Pancreas (tissue), 10 donors: Measurements from ENCODE around the gene TAB3. TPM values are rescaled to one million over a fixed set of nuclear protein-coding genes. Genes with fewer than 3 reads are reported as not detected.
A peak's percentile ranks its signal among the peaks of the same experiment; 100 is the strongest.

ENCODE experiments used
- ATAC-seq, 4 donors: fragments of 200-7000 bp; cut with Tn5 transposase; one replicate each; pipeline versions ENCODE4 v1.8.0 to v1.9.1; 2020; ENCODE audit warnings: mild to moderate bottlenecking in 4 of 4, moderate library complexity in 4 of 4
- DNase-seq, 6 donors: peaks; one replicate each; pipeline ENCODE4 v3.0.0-alpha.2; 2020
- FAIRE-seq: peaks from 2 replicates; lab custom pipeline; 2012; peaks lifted over from hg19 to GRCh38; lab: Jason Lieb, UNC
- H3K27ac ChIP-seq, 4 donors: fragments of 200-600 bp; sonication (generic); 1 replicate in 3 of 4; 2 replicates in 1 of 4; pipeline versions ENCODE4 v1.5.0 to v1.8.0; 2020
- H3K27me3 ChIP-seq, 4 donors: fragments of 200-600 bp; one replicate each; pipeline ENCODE4 v1.8.0; 2021
- H3K36me3 ChIP-seq, 3 donors: fragments of 200-600 bp; sonication (generic) in 1 of 3; one replicate each; pipeline versions ENCODE4 v1.5.0 to v1.8.0; 2020 to 2021
- H3K4me1 ChIP-seq, 3 donors: fragments of 200-600 bp; one replicate each; pipeline ENCODE4 v1.8.0; 2021
- H3K4me3 ChIP-seq, 4 donors: fragments of 200-600 bp; sonication (generic) in 2 of 4; one replicate each; pipeline versions ENCODE4 v1.5.0 to v1.8.0; 2020 to 2021
- H3K9me3 ChIP-seq, 4 donors: fragments of 200-600 bp; one replicate each; pipeline ENCODE4 v1.8.0; 2021
- WGBS, 2 donors: extraction: QIAGEN DNeasy Blood & Tissue Kit; methylation state at CpG; one replicate each; pipeline ENCODE4 v1.1.7; 2013; 5-methylcytosine and 5-hydroxymethylcytosine counted together
- intact Hi-C, 3 donors: fragments of 100-400 bp; cut with DNase I; formaldehyde crosslinking; loops; one replicate each; pipeline versions ENCODE4 v1.11.1 to v1.14.2; 2022
- polyA plus RNA-seq, 2 donors: library from polyadenylated mRNA; stranded (reverse); fragments of 200-250 nt; gene quantifications; one replicate each; pipeline ENCODE4 v1.2.3, GENCODE V29; 2013
- total RNA-seq, 6 donors: library from RNA; stranded (reverse); fragmentation: NEBNext Ultra II Directional in 4 of 6; extraction: Animal tissue kit (Norgen Biotek cat#: 25700) in 4 of 6; gene quantifications; one replicate each; pipeline versions ENCODE4 v1.2.1 to v1.2.4, GENCODE V29; 2021 to 2023
- TF ChIP-seq, protein P1 (sequence below), 4 donors: fragments of 200-600 bp; sonication (generic) in 3 of 4; IDR thresholded peaks; one replicate each; pipeline versions ENCODE4 v1.5.0 to v1.8.0; 2021; ENCODE audit warnings: antibody characterized with exemption in 4 of 4
- donor health status: healthy with polysubstance abuse.
- donor health status: DM: no; HTN: no; CAD: no; lungs with moderate emphysema.
- donor health status: DM: no; HTN: no; CAD: no.
- donor health status: control.
- donor health status: control.
- donor health status: Bipolar disorder and iron deficiency.
- donor health status: DM: yes; HTN: yes; CAD: no.
- donor health status: DM: no; HTN: no; CAD: no.
- donor health status: DM: no; HTN: no; CAD: no.
- donor health status: DM: yes; HTN: yes; CAD: no.

The TAB3 gene
- total and polyA plus RNA-seq, 8 donors, result 10.2 to 17.3 (median 13.7) TPM

DNA sequence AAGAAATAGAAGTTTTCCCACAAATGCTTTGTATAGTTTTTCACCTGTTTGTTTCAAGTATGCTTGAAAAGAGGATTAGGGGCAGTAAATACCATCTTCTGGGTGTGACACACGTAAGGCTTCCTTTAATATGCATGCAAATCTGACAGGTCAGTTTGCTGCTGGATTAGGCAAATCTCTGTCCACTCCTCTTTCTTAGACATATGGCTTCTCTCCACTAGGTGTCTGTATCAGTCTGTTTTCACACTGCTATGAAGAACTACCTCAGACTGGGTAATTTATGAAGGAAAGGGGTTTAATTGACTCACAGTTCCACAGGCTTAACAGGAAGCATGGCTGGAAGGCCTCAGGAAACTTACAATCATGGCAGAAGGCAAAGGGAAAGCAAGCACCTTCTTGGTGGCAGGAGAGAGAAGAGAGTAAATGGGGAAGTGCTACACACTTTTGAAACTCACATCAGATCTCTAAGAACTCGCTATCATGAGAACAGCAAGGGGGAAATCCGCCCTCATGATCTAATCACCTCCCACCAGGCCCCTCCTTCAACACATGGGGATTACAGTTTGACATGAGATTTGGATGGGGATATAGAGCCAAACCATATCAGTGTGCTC is 66.9 kb downstream of the TAB3 start:
- FAIRE-seq (no peak), ATAC-seq (no peak), DNase-seq (no peak)
- H3K36me3 ChIP-seq, result no peaks in the 10 kb centered on the region
- no peaks in the 10 kb centered on the region for H3K9me3 ChIP-seq
- no peaks in the 10 kb centered on the region for H3K4me1 ChIP-seq
- 35 to 60% methylated on average over 3 of the region's 3 CpGs for WGBS, 2 donors
- intact Hi-C loops, result no loop called here
- H3K27ac ChIP-seq, result no peak overlapping the region
- TF ChIP-seq, protein P1, sequence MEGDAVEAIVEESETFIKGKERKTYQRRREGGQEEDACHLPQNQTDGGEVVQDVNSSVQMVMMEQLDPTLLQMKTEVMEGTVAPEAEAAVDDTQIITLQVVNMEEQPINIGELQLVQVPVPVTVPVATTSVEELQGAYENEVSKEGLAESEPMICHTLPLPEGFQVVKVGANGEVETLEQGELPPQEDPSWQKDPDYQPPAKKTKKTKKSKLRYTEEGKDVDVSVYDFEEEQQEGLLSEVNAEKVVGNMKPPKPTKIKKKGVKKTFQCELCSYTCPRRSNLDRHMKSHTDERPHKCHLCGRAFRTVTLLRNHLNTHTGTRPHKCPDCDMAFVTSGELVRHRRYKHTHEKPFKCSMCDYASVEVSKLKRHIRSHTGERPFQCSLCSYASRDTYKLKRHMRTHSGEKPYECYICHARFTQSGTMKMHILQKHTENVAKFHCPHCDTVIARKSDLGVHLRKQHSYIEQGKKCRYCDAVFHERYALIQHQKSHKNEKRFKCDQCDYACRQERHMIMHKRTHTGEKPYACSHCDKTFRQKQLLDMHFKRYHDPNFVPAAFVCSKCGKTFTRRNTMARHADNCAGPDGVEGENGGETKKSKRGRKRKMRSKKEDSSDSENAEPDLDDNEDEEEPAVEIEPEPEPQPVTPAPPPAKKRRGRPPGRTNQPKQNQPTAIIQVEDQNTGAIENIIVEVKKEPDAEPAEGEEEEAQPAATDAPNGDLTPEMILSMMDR (IDR thresholded peaks at IDR 0.05), result no peak
- peaks cover 0 to 7% (median 0%) of the 10 kb centered on the region in 4 donors for H3K27me3 ChIP-seq
- H3K4me3 ChIP-seq, result no peak overlapping the region

DNA sequence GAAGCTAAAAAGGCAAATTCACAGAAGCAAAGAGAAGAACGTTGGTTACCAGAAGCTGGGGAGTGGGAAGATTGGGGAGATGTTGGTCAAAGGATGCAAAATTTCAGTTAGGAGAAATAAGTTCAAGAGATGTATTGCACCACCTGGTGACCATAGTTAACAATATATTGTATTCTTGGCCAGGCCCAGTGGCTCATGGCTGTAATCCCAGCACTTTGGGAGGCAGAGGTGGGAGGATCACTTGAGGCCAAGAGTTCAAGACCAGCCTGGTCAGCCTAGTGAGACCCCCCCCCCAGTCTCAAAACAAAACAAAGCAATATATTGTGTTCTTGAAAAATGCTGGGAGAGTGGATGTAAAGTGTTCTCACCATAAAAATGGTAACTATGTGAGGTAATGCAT is 67.9 kb downstream of the TAB3 start:
- no peak for FAIRE-seq
- H3K9me3 ChIP-seq, result no peaks in the 10 kb centered on the region
- H3K27me3 ChIP-seq, result peaks cover 0 to 7% (median 0%) of the 10 kb centered on the region in 4 donors
- intact Hi-C loops, result no loop called here
- H3K4me3 ChIP-seq, result no peak overlapping the region
- DNase-seq, result no peak
- H3K27ac ChIP-seq, result no peak overlapping the region
- no peaks in the 10 kb centered on the region for H3K36me3 ChIP-seq
- 48 to 63% methylated on average over 1 of the region's 1 CpG for WGBS, 2 donors
- no peak for ATAC-seq
- H3K4me1 ChIP-seq, result no peaks in the 10 kb centered on the region
- TF ChIP-seq, protein P1 (IDR thresholded peaks at IDR 0.05), result no peak

DNA sequence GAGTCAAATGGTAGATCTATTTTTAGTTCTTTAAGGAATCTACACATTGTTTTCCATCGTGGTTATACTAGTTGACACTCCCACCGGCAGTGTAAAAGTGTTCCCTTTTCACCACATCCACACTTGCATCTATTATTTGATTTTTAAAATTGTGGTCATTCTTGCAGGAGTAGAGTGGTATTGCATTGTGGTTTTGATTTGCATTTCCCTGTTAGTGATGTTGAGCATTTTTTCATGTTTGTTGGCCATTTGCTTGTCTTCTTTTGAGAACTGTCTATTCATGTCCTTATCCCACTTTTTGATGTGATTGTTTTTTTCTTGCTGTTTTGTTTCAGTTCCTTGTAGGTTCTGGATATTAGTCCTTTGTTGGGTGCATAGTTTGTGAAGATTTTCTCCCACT is 70.0 kb downstream of the TAB3 start:
- FAIRE-seq (no peak), ATAC-seq (no peak), DNase-seq (no peak)
- WGBS, 2 donors, result 67 to 71% methylated on average over 2 of the region's 2 CpGs
- Histone ChIP-seq H3K36me3 (no peaks in the 10 kb centered on the region), H3K27me3 (peaks cover 0 to 7% (median 0%) of the 10 kb centered on the region in 4 donors), H3K27ac (no peak overlapping the region), H3K9me3 (no peaks in the 10 kb centered on the region), H3K4me1 (no peaks in the 10 kb centered on the region), H3K4me3 (no peak overlapping the region)
- intact Hi-C loops, result no loop called here
- TF ChIP-seq, protein P1 (IDR thresholded peaks at IDR 0.05), result no peak

- H3K4me1 ChIP-seq, result no peaks in the 10 kb centered on the region
- TF ChIP-seq, protein P1 (IDR thresholded peaks at IDR 0.05), result no peak
- DNase-seq (no peak), FAIRE-seq (peak; percentile 67), ATAC-seq (no peak)
- H3K27me3 ChIP-seq, result no peaks in the 10 kb centered on the region
- WGBS, 2 donors, result 79 to 93% methylated on average over 3 of the region's 3 CpGs
- H3K9me3 ChIP-seq, result no peaks in the 10 kb centered on the region
- no peaks in the 10 kb centered on the region for H3K36me3 ChIP-seq
- no peak overlapping the region for H3K4me3 ChIP-seq
- H3K27ac ChIP-seq, result no peak overlapping the region
- intact Hi-C loops, result no loop called here
These were observed 73.0 kb downstream of the TAB3 start for GRCh38 chrX:30816079-30816478.

DNA sequence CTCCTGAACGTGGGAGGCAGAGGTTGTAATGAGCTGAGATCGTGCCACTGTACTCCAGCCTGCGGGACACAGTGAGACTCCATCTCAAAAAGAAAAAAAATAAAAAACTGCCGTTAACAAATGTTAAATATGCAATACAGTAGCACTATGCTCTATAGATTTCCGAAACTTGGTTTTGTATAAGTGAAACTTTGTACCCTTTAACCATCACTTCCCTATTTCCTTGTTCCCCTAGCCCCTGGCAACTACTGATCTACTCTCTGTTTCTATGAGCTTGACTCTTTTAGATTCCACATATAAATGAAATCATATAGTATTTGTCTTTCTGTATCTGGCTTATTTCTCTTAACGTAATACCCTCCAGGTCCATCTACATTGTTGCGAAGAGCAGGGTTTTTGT is 74.1 kb downstream of the TAB3 start:
- FAIRE-seq (peak; percentile 41), ATAC-seq (no peak)
- 86% methylated on average over 7 of the region's 7 CpGs for WGBS, 2 donors

More for the DNA sequence above, 74.1 kb downstream of the TAB3 start:
- H3K27me3 ChIP-seq, result no peaks in the 10 kb centered on the region
- no peaks in the 10 kb centered on the region for H3K36me3 ChIP-seq
- H3K4me1 ChIP-seq, result no peaks in the 10 kb centered on the region
- H3K4me3 ChIP-seq, result no peak overlapping the region
- H3K27ac ChIP-seq, result no peak overlapping the region
- TF ChIP-seq, protein P1 (IDR thresholded peaks at IDR 0.05), result no peak
- intact Hi-C loops, result no loop called here
- DNase-seq, result no peak
- H3K9me3 ChIP-seq, result no peaks in the 10 kb centered on the region
